ENCODE results near the gene PTPN9. TPM values are rescaled to one million over a fixed set of nuclear protein-coding genes. Genes with fewer than 3 reads are reported as not detected.

PTPN9 gene
- total and polyA plus RNA-seq, 10 of the 15 experiments (the other 5 are each of a cell fraction or from before 2014, with no cell fraction given), result 7.8 to 29.1 (median 18.5) TPM

GRCh38 chr15:75452364-75452864 is 126.7 kb downstream of the PTPN9 start (continued):
- TF ChIP-seq REST (IDR thresholded peaks at IDR 0.05; ENCODE audit: low read depth, low read length) (no peak), RFX5 (IDR thresholded peaks at IDR 0.05; ENCODE audit: low read depth, low read length) (no peak), RAD51 (IDR thresholded peaks at IDR 0.05) (no peak), CREB1 (IDR thresholded peaks at IDR 0.05; ENCODE audit: low read depth) (no peak), HCFC1 (IDR thresholded peaks at IDR 0.05; ENCODE audit: low read length) (no peak; the same call in 1 of the 2 replicates), RB1 (IDR thresholded peaks at IDR 0.05; ENCODE audit: borderline replicate concordance) (no peak), TAF1 (IDR thresholded peaks at IDR 0.05; ENCODE audit: borderline replicate concordance, low read depth, low read length) (peak; percentile 58; the same call in 1 of the 2 replicates), E2F8 (IDR thresholded peaks at IDR 0.05; ENCODE audit: low read depth, partially characterized antibody) (no peak), ZNF207 (IDR thresholded peaks at IDR 0.05; ENCODE audit: borderline replicate concordance) (no peak), ZNF592 (IDR thresholded peaks at IDR 0.05) (no peak), CEBPB (IDR thresholded peaks at IDR 0.05; ENCODE audit: borderline replicate concordance in 1 of 2, low read depth in 2 of 2, low read length in 2 of 2) (no peak), NR2C1 (IDR thresholded peaks at IDR 0.05) (no peak), CBX3 (IDR thresholded peaks at IDR 0.05; ENCODE audit: borderline replicate concordance, low read depth) (no peak), ELK1 (IDR thresholded peaks at IDR 0.05; ENCODE audit: low read depth, low read length) (no peak), BRCA1 (IDR thresholded peaks at IDR 0.05; ENCODE audit: low read depth, low read length) (no peak), KAT2A (conservative IDR thresholded peaks at IDR 0.05; ENCODE audit: control insufficient read depth, low read depth, low read length) (no peak), ZBTB33 (IDR thresholded peaks at IDR 0.05) (no peak)
